ENCODE results near the gene FMO4. TPM values are rescaled to one million over a fixed set of nuclear protein-coding genes. Genes with fewer than 3 reads are reported as not detected.

The FMO4 gene
- 4.0 and 4.1 TPM in 2 replicates for total RNA-seq

GRCh38 chr1:171313835-171314320 is at the start of gene FMO4:
FMO4 (plus strand) TSS chr1:171314183; CDS start chr1:171319826, 5,643 bp downstream.

Other genes starting within 250 kb of the FMO4 start
- gene FMO3, start 223.3 kb upstream of the FMO4 start, total RNA-seq, result under 0.01 TPM in 1 of 2 replicates, not detected in the other
- gene FMO2, start 128.9 kb upstream of the FMO4 start, total RNA-seq, result not detected in 2 replicates
- gene FMO1, start 65.7 kb upstream of the FMO4 start, total RNA-seq, result not detected in 2 replicates
- 34.0 and 40.6 TPM in 2 replicates for gene PRRC2C, start 171.3 kb downstream of the FMO4 start, total RNA-seq